ENCODE data around the gene DIPK2B.
A peak's percentile ranks its signal among the peaks of the same experiment; 100 is the strongest.

Gene DIPK2B, protein sequence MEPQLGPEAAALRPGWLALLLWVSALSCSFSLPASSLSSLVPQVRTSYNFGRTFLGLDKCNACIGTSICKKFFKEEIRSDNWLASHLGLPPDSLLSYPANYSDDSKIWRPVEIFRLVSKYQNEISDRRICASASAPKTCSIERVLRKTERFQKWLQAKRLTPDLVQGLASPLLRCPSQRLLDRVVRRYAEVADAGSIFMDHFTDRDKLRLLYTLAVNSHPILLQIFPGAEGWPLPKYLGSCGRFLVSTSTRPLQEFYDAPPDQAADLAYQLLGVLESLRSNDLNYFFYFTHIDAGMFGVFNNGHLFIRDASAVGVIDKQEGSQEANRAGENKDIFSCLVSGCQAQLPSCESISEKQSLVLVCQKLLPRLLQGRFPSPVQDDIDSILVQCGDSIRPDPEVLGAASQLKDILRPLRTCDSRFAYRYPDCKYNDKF

DNA sequence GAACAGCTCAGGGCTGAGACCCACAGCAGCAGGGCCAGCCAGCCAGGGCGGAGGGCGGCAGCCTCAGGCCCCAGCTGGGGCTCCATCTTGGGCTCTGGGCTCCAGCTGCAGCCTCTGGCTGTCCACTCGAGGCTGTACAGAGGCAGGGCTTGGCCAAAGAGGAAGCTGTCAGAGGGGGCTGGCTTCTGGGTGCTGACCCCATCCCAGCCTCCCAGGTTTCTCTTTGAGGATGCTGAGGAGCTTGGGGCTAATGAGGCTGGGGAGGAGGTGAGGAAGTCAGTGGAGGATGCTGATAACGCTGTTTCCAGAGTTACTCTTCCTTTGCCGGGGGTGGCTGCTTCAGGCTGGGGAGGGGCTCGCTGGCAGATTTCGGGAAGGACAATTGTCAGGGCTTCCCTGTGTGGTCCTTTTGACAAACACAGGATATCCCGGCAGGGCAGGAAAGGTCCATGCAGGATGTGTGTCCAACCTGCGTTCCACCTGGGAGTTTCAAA is at the start of gene DIPK2B:
Gene DIPK2B, minus strand, starts transcription at position 136 of the 494 bp plus-strand sequence. Its CDS starts 50 bp downstream, at position 86.
- peak; percentile 33 for DNase-seq

DNA sequence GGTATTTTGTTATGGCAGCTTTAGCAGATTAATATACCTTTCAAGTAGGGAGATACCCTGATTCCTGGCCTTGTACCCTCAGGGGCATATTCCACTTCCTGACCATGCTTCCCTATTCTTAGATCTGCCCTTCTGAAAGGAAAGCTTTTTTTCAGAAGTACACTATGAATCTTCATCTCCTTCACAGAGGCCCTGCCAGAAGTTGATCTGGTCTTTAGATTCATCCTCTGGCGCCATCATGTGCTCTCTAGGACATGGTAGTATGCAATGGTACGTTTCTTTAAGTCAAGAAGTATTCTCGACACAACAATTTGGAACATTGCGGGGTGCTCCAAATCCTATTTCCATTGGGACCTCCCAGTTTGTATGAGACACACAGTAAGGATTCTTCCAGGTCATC is 39.6 kb upstream of the DIPK2B start:
- no peak for DNase-seq

DNA sequence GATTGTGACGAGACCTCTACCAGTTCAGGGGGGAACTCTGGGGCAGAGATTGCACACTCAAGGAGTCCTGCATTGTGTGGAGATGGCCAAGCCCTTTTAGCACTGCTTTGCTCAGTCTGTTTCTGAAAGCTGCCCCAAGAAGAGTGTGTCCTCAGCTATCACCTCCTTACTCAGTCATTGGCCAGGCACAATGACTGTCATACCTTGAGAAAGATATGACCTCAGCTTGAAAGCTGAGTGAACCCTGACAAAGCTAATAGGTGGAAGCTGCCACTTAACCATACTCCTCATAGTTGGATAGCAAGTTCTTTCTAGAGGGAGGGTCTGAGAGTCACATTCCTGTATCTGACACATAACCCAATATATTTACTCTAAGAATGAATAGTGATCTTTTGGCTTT is 37.8 kb upstream of the DIPK2B start:
- DNase-seq = no peak

DNA sequence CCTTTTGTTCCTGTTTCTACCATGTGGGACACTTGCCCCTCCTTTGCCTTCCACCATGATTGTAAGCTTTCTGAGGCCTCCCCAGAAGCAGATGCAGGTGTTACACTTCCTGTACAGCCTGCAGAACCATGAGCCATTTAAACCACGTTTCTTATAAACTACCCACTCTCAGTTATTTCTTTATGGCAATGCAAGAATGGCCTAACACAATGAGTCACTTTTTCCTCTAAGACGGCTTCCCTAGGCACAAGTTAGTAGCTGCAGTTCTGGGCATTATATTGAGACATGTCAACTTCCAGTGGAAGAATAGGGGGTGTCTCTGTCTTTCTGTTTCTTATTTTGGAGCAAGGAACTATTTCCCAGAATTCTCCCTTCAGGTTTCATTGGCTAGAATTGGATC is 32.9 kb upstream of the DIPK2B start:
- no peak for DNase-seq

DNA sequence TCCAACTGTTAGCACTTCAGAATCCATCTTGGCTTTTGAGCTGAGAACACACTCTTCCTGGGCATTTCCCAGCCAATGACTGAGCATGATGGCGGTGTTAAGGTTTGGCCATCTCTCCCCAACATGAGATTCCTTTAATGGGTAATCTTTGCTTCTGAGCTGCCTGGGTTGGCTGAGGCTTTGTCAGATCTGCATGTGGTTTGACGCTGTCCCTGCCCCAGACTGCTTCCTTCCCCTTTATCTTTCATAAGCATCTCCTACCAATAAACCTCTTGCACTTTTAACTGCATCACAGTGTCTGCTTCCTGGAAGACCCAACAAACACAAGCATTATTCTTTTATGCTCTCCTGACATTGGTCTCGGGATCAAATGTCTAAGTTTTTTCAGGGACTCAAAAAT is 31.5 kb upstream of the DIPK2B start:
- no peak for DNase-seq

DNA sequence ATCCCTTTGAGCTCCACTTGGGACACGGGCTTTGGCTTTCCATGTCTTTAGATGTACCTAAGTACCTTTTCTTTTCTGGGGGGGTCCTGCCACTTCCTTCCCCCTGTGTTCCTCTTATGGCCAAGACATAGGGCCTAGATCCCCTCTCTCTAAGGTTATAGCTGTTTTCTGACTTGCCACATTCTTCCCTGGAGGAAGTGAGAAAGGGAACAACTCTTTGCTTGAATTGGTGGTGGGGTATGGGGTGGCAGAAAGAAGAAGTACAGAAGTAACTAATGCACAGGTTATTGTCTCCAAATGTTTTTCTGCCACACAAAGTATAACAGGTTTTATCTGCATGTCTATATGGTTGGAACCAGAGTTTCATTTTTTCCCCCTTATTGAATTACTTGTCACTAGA is 29.7 kb upstream of the DIPK2B start:
- DNase-seq = no peak

DNA sequence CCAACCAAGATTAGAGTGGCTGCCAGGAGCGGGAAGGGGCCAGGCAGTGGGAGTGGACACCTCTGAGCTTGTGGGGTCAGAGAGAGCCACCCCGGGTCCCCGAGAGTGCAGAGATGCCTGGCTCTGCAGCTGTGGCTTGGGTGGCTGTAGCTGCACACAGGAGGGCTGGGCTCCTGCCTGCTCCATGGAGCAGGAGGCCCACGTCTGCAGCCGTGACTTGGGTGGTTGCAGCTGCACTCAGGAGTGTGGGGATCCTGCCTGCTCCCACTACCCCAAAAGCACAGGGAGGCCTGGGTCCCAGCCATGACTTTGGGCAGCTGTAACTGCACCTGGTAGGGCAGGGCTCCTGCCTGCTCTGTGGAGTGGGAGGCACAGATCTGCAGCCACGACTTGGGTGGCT is 28.7 kb upstream of the DIPK2B start:
- DNase-seq = no peak

DNA sequence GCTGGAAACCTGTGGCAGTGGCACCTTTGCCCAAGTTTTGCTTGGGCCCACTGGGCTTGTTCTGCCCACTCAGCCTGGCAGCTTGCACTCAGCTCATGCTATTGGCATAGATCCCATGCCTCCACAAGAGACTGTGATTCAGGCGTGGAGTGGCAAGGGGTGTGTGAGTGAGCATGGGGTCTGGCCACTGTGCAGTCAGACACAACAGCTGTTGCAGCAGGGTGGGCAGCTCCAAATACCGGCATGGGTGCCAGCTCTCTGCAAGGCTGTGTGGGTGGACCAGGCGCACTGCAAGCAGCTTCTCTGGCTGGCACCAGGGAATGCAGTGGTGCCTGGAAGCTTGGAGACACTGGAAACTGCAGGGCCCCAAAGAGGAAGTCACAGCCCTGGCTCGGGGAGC is 27.4 kb upstream of the DIPK2B start:
- no peak for DNase-seq

DNA sequence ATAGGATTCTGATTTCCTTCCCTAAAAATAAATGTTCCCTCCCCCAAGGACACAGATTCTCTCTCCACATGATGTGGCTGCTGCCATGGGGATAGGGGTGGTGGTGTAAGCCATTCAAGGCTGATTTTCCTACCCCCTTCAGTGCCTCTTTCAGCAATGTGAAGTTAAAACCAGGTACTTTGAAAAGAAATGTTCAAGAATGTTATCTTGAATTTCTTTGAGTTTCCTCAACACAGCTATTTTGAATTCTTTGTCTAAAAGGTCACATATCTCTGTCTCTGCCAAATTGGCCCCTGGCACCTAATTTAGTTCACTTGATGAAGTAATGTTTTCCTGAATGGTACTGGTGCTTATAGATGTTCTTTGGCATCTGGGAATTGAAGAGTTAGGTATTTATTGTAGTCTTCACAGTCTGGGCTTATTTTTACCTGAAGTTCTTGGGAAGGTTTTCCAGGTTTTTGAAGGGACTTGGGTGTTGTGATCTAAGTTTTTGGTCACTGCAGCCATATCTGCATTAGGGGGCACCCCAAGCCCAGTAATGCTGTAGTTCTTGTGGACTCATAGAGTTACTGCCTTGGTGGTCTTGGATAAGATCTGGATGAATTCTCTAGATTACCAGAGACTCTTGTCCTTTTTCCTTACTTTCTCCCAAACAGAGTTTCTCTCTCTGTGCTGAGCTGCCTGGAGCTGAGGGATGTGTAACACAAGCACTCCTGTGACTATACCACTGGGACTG is 7.6 kb upstream of the DIPK2B start:
- DNase-seq = no peak

DNA sequence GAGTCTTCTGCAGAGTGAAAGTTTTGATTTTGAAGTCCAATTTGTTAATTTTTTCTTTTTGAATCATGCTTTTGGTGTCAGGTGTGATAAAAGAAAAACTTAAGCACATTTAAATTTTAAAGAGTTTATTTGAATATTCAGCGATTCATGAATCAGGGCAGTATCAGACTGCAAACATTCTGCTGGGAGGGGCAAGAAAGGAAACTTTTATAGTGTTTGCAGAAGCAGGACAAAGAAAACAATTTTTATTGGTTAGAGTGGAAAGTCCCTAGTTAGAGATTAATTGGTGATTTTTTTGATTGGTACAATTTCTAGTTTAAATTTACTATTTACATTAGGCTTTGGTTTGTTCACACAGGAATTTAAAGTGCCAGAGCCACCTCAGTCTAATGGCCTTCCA is 1.5 kb upstream of the DIPK2B start:
- DNase-seq = no peak

DNA sequence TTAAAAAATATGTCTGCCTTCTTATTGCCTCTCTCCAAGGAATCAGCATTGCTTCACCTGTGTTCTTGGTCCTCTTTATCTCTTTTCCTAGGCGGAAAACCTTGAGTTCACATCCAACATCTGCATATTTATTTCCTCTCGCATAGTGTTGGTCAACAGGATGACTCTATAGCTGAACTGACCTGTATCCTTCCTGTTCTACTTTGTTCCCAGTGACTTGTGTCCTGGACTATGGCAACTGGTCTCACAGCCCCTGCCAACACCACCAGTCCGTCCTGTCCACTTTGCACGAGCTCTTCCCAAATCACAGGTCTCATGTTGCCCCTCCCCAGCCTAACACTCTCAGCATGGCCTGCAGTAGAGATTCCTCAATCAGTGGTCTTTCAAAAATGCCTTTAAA is 2.0 kb downstream of the DIPK2B start:
- no peak for DNase-seq

DNA sequence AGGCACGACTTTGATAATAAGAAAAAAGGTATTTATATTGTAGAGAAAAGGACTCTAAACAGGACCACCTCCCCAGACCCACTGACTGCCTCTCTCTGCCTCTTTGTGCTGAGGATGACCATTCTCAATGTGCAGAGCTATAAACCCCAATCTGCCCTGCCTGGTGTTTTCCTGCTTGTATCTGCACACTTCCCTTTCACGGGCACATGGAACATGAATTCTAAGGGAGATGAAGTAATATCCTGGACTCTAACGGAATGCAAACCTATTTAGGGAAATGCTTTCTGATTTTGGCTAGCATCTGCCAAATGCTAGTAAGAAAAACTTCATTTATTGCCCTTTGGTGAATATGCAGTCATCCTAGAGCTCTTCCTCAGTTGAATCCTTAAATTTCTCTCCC is 2.4 kb downstream of the DIPK2B start:
- DNase-seq = no peak

DNA sequence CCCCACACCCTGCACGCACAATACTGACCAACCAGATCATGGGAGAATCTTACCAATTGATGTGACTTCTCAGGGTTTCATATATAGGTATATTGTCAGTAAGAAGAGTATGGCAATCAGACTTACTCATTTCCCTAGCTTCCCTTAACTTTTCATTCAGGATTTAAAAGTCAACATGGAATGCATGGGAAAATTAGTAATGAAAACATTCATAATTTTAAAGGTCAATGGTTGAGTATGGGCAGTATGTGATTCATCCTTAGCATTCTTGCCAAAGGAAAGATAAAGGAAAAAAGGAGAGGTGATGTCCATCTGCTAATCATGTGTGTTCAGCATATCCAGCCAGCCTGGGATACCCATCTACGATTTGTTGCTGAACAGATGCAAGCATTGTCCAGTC is 4.0 kb downstream of the DIPK2B start:
- DNase-seq = no peak

DNA sequence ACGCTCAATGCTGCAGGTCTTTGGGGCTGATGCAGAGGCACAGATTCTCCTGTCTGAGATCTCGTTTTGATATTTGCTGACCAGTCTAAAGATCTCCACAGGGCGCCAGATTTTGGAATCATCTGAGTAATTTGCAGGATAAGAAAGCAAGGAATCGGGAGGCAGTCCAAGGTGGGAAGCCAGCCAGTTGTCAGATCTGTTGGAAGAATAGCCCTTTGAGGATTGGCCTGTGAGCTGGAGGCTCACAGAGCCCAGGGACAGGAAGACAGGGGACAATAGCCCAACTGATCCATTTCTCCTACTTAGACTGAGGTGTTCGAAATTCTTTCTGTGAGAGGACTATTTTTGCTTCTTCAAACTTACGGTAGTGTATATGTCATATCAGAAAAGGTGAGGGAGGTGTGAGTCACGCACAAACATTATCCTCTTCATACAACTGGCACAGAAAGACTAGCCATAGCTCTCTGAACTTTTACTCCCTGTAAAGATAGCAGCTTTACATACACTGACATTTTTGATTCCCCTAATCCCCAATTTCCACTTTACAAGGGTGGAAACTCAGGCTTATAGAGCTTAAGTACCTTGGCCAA is 8.8 kb downstream of the DIPK2B start:
- DNase-seq = no peak

DNA sequence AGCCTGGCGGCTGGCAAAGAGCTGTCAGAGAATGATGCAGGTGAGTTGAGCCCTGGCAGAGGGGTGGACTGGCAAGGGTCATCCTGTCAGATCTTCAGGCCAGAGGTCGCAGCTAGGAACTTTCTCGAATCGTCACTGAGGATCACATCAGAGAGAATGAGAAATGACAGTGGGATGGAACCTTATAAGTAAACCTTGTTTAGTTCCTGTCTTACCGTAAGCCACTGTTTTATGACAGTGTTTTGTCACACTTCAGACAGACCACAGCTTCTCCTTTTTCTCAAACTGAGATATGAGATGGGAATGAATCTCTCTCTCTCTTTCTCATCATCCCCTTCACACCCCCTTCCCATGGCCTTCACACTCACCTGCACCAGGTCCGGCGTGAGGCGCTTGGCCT is 9.3 kb downstream of the DIPK2B start:
- no peak for DNase-seq

DNA sequence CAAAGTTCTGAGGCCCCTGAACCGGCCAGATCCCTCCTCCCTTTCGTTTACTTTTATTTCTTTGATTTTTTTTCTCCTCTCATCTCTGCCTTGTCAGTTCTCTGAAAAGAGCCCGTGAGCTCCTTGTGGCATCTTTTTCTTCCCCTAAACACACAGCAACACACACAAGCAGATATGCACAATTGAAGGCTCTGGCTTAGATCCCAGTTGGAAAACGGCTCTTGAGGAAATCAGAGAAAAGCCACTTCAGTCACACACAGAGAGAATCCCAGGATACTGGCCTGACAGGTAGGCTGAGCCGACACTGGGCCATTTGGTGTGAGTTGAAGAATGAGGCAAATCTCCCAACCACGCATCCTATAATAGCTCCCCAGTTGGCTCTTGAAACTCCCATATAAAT is 12.9 kb downstream of the DIPK2B start:
- no peak for DNase-seq

DNA sequence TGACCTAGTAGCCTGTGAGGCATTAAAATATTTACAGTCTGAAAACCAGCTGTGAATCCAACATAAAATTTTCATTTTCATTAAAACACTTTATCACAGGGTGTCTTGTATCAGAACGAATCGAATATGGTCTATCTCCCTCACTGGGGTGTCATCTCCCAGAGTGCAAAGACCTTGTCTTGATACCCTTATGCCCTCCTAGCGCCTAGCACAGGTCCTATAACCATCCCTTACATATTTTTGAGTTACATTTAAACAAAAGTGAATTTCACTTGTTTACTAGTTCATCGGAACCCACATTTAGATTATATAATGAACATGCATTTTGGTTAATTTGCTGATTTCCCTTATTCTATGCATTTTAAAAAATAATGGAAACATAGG is 14.0 kb downstream of the DIPK2B start:
- no peak for DNase-seq

DNA sequence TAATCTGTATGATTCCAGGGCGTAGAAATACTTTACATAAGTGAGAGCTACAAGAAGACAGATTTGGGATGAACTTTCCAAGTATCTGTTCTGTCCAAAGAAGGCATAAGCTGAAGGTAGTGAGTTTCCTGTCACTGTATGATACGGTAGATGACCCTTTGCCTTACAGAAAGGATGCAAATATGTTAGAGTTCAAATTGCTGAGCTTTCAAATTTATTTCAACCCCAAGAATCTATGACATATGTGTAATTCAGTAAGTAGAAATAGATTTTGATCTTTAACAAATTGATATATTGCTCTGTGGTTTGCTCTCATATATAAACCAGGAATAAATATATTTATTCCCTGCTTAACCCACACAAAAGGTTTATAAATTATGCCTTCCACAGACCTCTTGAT is 16.5 kb downstream of the DIPK2B start:
- no peak for DNase-seq

DNA sequence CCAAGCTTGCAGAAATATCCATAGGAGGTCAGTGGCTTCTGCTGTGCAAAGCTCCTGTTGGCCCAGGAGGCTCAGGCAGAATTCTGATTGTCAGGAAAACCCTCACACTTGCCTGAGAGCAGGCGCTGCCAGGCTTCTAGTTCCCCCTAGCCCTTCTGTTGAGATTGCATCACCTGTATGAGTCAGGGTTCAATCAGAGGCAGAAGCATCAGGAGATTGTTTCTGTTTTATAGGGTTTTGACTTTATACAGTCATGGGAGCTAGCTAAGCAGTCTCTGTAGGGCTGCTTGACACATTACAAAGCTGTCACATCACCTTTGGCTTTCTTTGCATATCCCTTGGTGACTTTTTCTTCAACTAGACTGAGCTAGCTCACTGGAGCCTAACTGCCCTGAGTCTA is 27.8 kb downstream of the DIPK2B start:
- no peak for DNase-seq

DNA sequence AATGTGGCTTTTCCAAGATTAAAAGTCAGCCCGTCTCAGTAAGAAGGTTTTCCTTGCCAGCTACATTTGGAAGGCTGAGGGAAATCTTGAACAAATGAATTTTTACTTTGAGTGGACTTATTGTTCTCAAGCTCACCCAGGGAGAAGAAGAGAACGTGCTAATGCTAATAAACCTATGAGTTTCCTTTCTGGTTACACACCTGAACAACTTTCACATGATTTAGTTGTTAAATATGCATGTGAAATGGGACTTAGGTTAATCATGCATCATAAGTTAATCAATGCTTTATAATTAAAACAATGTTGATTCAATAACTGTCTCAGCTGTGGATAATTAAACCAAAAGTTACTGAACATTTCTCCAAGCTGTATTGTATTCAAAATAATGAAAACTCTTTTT is 33.9 kb downstream of the DIPK2B start:
- DNase-seq = no peak

DNA sequence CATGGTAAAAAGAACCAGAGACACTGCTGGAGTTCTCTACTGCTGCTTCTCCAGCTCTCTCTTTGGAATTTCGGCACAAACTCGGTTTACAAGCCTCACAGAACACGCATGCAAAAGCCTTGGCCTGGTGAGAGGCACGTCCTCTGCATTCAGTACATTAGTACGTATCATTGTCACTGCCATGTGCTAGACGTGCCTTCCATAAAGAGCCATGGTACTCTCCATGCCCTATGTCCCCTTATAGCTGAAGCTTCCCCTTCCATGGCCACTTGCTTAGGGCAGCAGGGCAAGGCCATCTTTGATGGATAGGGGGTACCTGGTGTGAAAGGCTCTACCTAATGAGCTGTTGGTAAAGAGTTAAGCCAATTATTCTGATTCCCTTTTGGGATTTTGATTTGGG is 35.0 kb downstream of the DIPK2B start:
- DNase-seq = no peak

DNA sequence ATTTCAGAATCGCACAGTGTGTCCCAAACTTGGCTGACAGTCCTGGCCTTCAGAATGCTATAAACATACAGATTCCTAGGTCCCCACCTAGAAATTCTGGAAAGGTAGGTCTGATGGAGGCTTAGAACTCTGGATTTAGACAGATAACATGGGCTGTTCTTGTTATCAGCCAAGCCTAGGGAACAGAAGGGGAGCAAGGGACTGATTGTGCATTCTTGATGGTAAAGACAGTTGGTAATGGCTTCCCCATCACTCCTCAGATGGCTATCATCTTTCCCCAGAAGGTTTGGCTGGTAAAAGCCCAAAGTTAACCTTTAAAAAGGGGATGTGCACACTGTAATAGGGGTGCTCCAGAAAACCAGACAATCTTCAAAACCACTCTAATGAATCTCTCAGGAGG is 35.7 kb downstream of the DIPK2B start:
- DNase-seq = no peak

DNA sequence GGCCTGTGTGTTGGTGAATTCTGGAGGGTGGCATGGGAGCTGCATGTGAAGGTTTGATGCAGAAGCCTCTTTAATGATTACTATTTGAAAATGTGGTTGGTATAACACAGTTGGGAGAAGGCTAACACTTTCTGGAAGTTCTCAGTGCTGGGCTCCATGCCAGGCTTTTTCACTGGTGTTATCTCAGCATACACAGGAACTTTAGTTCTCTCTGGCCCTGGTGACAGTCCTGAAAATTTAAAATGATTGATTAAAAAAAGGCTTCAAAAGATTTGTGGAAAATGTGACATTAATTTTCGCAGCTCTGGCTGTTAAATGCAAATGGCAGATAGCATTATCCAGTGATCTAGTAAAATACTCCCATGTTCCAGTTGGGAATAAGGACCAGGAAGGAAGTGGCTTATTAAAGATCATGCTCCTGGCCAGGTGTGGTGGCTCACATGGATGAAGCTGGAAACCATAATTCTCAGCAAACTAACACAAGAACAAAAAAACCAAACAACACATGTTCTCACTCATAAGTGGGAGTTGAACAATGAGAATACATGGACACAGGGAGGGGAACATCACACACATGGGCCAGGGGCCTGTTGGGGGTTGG is 36.6 kb downstream of the DIPK2B start:
- no peak for DNase-seq

DNA sequence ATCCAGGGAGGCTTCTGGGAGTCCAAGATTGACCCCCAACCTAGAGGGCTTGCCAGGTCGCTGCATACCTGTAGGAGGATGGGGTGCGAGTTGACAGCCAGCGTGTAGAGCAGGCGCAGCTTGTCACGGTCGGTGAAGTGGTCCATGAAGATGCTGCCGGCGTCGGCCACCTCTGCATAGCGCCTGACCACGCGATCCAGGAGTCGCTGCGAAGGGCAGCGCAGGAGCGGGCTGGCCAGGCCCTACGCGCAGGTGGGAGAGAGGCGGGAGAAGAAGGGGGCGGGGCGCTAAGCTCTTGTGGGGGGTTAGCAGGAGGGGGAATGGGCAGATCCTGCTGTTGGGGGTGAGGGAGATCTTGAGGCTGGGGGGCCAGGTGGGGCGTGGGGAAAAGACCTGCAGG is 43.0 kb downstream of the DIPK2B start:
- DNase-seq = no peak
